Effector memory CD8-positive, alpha-beta T cell (primary cell): ENCODE measurements around the gene MTFP1.
A peak's percentile ranks its signal among the peaks of the same experiment; 100 is the strongest.
"Not testable (repeated sequence)": the region's sequence is repeated elsewhere in the genome, so short reads cannot be mapped to it uniquely, and the experiment has no call there.

Experiments used
- ATAC-seq: fragments of 150-1000 bp; cut with Tn5 transposase; replicated peaks from 2 replicates; pipeline ENCODE4 v1.10.0; 2021; ENCODE audit warnings: mild to moderate bottlenecking, moderate library complexity
- DNase-seq, 3 experiments: peaks; one replicate each; pipeline ENCODE4 v3.0.0; 2021
- H3K27ac Mint-ChIP-seq, 2 donors: one replicate each; pipeline ENCODE4 v1.8.0; 2022; ENCODE audit warnings: mild to moderate bottlenecking in 2 of 2, mixed read lengths in 2 of 2, moderate library complexity in 2 of 2
- H3K27me3 Mint-ChIP-seq, 2 donors: one replicate each; pipeline ENCODE4 v1.8.0; 2022; ENCODE audit warnings: mixed read lengths in 2 of 2
- H3K36me3 Mint-ChIP-seq: one replicate; pipeline ENCODE4 v1.8.0; 2022; ENCODE audit warnings: mild to moderate bottlenecking, moderate library complexity, mixed read lengths; ENCODE audit not compliant: insufficient read depth
- H3K4me1 Mint-ChIP-seq, 2 donors: one replicate each; pipeline ENCODE4 v1.8.0; 2022; ENCODE audit warnings: low read depth in 2 of 2, mixed read lengths in 2 of 2
- H3K4me3 Mint-ChIP-seq, 2 donors: one replicate each; pipeline ENCODE4 v1.8.0; 2022; ENCODE audit warnings: mild to moderate bottlenecking in 2 of 2, mixed read lengths in 2 of 2, moderate library complexity in 2 of 2
- H3K9me3 Mint-ChIP-seq, 2 donors: one replicate each; pipeline ENCODE4 v1.8.0; 2022; ENCODE audit warnings: mixed read lengths in 2 of 2

Gene MTFP1

DNA sequence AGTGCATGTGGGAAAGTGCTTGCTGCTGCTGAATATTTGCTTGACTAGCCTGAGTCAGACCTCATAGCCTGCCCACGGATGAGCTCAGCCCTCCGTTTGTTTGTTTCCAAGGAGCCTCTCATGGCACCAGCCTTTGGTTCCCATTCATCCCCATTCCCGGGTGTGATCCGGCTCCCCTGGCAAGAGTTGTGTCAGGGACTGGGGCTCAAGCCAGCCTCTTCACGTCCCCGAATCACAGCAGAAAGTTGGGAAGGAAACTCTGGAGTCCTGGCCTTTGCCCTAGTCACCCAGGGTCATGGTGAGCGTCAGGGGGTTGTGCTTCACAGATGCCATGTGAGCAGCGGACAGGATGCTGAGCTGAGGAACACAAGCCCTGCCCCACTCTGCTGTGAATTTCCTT lies 32.4 kb downstream of the MTFP1 start:
- DNase-seq = no peak
- Mint-ChIP-seq H3K36me3 (peaks cover 2% of the 10 kb centered on the region), H3K4me3 (no peak overlapping the region), H3K4me1 (no peaks in the 10 kb centered on the region), H3K9me3 (no peaks in the 10 kb centered on the region), H3K27me3 (peaks cover 41 to 58% of the 10 kb centered on the region in 2 donors), H3K27ac (no peak overlapping the region)
- ATAC-seq = no peak

DNA sequence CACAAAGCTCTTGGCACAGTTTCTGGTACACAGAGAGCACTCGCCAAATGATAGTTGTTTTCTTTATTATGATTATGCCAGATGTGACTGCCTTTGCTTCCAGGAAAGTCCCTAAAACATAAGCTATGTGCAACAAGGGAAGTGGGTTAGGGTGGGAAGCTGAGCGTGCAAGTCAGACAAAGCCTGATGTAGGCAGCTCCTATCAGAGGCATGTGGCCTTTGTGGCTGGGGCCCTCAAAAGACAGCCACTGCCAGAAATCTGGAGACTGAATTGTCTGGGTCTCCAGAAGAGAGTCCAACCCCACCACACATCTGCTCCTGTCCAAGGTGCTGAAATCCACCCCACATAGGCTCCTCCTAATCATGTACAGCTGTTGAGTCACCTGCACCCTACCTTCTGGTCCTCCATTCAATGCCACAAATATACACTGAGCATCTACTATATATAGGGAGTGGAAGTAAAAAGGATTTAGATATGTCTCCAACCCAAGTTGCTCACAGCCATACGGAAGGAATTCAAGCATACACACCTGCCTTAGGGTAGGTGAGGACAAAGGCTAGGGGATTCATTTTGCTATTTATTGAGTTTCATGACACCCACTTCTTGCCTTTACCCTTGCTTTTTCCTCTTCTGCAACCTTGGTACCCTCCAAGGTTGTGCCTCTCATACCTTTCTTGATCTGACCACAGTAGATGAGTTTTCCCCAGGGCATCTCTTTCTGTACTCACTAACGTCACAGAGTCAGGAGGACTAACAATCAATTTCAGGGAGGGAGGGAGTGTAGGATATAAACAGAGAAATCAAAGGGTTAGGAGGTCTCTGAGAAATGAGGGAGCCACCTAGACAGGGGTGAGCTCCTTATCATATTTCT lies 33.8 kb downstream of the MTFP1 start:
- H3K36me3 Mint-ChIP-seq = peaks cover 2% of the 10 kb centered on the region
- no peaks in the 10 kb centered on the region for H3K9me3 Mint-ChIP-seq
- no peak overlapping the region for H3K4me3 Mint-ChIP-seq
- H3K27me3 Mint-ChIP-seq = peaks cover 35 to 66% of the 10 kb centered on the region in 2 donors
- H3K27ac Mint-ChIP-seq = no peak overlapping the region
- no peaks in the 10 kb centered on the region for H3K4me1 Mint-ChIP-seq
- DNase-seq (no peak), ATAC-seq (peak; percentile 51)

DNA sequence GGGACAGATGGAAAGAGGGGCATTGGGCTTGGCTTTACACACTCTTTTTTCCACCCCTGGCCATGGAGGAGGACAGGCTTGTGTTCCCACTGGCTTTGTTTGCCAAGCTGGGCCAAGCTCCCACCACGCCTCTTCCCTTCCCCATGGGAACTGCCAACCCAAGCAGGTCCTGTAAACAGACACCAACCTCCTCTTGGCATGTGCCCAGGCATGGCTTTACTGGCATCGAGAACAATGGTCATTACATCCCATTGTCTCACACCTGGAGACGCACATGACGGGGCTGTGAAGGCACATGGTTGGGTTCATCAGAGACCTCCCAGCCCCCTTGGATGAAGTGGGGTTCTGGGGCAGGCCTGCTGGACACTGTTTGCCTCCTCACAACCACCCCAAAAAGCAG lies 34.6 kb downstream of the MTFP1 start:
- DNase-seq = no peak
- ATAC-seq = no peak
- no peak overlapping the region for H3K4me3 Mint-ChIP-seq
- H3K36me3 Mint-ChIP-seq = peaks cover 2% of the 10 kb centered on the region
- no peak overlapping the region for H3K27ac Mint-ChIP-seq
- H3K4me1 Mint-ChIP-seq = no peaks in the 10 kb centered on the region
- H3K27me3 Mint-ChIP-seq = peaks cover 40 to 74% of the 10 kb centered on the region in 2 donors
- peaks cover 0 to 5% of the 10 kb centered on the region in 2 donors for H3K9me3 Mint-ChIP-seq

DNA sequence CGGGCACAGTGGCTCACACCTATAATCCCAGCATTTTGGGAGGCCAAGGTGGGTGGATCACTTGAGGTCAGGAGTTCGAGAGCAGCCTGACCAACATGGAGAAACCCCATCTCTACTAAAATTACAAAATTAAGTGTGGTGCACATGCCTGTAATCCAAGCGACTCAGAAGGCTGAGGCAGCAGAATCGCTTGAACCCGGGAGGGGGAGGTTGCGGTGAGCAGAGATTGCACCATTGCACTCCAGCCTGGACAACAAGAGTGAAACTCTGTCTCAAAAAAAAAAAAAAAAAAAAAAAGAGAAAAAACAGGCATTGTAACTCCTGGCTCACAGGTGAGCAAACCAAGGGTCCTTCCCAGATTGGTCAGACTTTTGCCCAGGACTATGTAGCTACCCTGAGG lies 35.0 kb downstream of the MTFP1 start:
- not testable (repeated sequence) for DNase-seq, ATAC-seq, H3K27ac Mint-ChIP-seq, H3K4me3 Mint-ChIP-seq, H3K9me3 Mint-ChIP-seq, H3K4me1 Mint-ChIP-seq, H3K36me3 Mint-ChIP-seq
- H3K27me3 Mint-ChIP-seq = peaks cover 42 to 75% of the 10 kb centered on the region in 2 donors

DNA sequence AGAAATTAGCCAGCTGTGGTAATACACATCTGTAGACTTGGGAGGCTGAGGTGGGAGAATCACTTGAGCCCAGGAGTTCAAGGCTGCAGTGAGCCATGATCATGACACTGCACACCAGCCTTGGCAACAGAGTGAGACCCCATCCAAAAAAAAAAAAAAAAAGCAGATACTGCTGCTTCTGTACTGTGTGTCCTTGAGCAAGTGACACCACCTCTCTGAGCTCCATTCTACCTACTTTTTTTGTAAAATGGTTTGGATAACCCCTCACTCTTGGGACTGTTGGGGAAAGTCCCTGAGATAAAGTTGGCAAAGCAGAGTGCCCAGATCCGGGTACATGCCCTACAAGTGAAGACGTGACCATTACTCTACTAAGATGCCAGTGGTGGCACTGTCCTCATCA lies 43.6 kb downstream of the MTFP1 start:
- DNase-seq (no peak), ATAC-seq (no peak)
- no peaks in the 10 kb centered on the region for H3K36me3 Mint-ChIP-seq
- H3K9me3 Mint-ChIP-seq = peaks cover 0 to 6% of the 10 kb centered on the region in 2 donors
- peaks cover 22 to 71% of the 10 kb centered on the region in 2 donors for H3K27me3 Mint-ChIP-seq
- H3K4me3 Mint-ChIP-seq = no peak overlapping the region
- peaks cover 11% of the 10 kb centered on the region in 2 donors for H3K4me1 Mint-ChIP-seq
- H3K27ac Mint-ChIP-seq = no peak overlapping the region

DNA sequence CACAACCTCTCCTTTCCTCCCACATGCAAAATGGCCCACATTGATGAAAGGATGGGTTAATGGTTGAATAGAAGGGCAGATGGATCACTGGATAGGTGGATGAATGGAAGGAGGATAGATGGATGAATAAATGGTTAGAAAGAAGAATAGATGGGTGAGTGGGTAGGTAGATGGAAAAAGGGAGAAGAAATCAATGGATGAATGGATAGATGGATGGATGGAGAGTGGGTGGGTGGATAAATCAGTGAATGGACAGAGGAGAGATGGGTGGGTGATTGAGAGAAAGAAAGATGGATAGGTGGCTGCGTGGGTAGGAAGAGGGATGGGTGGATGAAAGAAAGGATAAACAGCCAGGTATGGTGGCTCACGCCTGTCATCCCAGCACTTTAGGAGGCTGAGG lies 45.1 kb downstream of the MTFP1 start:
- Mint-ChIP-seq H3K4me3 (no peak overlapping the region), H3K36me3 (no peaks in the 10 kb centered on the region), H3K27me3 (peaks cover 11 to 65% of the 10 kb centered on the region in 2 donors), H3K4me1 (peaks cover 16 to 17% of the 10 kb centered on the region in 2 donors), H3K27ac (no peak overlapping the region), H3K9me3 (no peaks in the 10 kb centered on the region)
- no peak for DNase-seq
- no peak for ATAC-seq

DNA sequence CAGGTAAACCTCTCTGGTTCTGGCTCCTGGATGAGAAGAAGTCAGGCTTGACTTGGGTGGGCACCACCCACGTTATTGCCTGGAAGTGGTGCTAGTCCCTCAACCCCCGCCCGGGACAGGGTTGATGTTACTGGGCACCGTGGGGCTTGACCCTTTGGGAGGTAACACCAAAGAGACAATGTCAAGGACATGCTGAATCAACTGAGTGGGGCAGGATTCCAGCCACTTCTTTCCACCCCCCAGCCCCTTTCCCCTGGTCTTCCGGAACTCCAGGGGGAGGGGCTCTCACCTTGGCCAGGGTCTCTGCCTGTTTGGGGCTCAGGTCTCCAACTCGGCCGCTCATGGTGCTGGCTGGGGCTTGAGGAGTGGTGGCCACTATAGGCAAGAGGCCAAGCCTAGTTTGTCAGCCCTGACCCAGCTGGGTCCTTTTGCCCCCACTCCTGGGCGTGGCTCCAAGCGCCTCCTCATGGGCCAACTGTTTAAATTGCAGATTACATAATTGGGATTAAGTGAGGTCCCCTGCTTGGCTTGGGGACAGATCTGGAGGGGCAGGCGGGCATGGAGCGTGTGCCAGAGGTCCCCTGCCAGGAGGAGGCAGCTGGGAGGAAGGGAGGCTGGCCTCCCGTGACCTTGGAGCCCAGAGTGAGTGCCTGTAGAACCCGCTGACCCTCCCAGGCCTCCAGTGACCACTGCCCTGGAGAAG lies 46.2 kb downstream of the MTFP1 start, which contains the start of gene SEC14L3:
Gene SEC14L3 (minus strand): TSS at position 402 of the 703 bp plus-strand sequence. CDS start 59 bp downstream, at position 343.
- Mint-ChIP-seq H3K4me3 (no peak within 1 kb of the TSS), H3K36me3 (no peaks in the 10 kb centered on the region), H3K27ac (peak within 1 kb of the TSS in 1 of 2 donors; percentile 39), H3K4me1 (peaks cover 16 to 17% of the 10 kb centered on the region in 2 donors), H3K9me3 (no peaks in the 10 kb centered on the region), H3K27me3 (peaks cover 7 to 64% of the 10 kb centered on the region in 2 donors)
- ATAC-seq (no peak), DNase-seq (no peak)

DNA sequence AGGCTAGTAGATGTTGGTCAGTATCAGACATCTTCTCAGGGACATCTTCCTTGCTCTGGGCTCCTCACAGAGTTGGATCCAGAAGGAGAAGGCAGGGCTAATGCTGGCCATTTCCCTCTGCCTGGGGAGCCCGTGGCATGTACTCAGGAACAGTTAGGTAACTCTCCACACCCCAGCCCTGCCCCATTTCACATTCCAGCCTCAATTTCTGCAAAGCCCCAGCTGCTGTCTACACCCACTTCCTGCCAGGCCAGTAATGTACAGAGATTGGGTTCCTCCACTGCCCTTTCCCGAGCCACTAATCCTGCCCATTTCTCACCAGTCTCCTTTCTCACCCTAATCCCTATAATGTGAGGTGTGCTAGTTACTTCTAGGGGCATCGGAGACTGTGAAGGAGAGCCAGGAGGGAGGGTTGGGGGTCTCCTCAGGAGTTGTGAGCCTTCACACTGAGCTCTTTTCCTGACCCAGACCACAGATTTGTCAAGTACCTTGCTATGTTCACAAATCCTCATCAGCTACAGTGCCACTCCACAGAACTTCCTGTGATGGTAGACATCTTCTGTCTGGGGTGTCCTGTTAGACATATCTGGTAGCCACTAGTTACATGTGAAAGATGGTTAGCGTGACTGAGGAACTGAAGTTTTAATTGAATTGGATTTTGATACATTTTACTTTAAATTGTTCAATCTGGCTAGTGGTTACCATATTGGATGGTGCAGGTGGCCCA lies 47.6 kb downstream of the MTFP1 start:
- H3K36me3 Mint-ChIP-seq = no peaks in the 10 kb centered on the region
- peaks cover 7 to 65% of the 10 kb centered on the region in 2 donors for H3K27me3 Mint-ChIP-seq
- DNase-seq = no peak
- peak overlapping the region; percentile 39 to 49 for H3K27ac Mint-ChIP-seq
- H3K4me1 Mint-ChIP-seq = peaks cover 16 to 17% of the 10 kb centered on the region in 2 donors
- no peak overlapping the region for H3K4me3 Mint-ChIP-seq
- peak; percentile 73 for ATAC-seq
- H3K9me3 Mint-ChIP-seq = no peaks in the 10 kb centered on the region

DNA sequence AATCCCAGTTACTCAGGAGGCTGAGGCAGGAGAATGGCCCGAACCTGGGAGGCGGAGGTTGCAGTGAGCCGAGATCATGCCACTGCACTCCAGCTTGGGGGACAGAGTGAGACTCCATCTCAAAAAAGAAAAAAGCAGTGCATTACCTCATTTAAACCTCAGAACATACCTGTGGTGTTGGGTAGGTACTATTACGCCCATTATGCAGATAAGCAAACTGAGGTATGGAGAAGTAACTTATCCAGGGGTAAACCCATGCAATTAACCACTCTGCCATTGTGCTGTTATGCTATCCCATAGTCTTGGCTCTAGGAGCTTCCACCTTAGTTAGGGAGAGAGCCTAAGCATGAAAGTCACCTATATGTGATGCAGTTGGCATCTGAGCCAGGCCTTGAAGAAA lies 48.6 kb downstream of the MTFP1 start:
- DNase-seq (no peak), ATAC-seq (no peak)
- peak overlapping the region in 1 of 2 donors; percentile 39 for H3K27ac Mint-ChIP-seq
- peaks cover 7 to 62% of the 10 kb centered on the region in 2 donors for H3K27me3 Mint-ChIP-seq
- H3K4me3 Mint-ChIP-seq = no peak overlapping the region
- H3K36me3 Mint-ChIP-seq = no peaks in the 10 kb centered on the region
- H3K9me3 Mint-ChIP-seq = no peaks in the 10 kb centered on the region
- H3K4me1 Mint-ChIP-seq = peaks cover 16 to 17% of the 10 kb centered on the region in 2 donors

DNA sequence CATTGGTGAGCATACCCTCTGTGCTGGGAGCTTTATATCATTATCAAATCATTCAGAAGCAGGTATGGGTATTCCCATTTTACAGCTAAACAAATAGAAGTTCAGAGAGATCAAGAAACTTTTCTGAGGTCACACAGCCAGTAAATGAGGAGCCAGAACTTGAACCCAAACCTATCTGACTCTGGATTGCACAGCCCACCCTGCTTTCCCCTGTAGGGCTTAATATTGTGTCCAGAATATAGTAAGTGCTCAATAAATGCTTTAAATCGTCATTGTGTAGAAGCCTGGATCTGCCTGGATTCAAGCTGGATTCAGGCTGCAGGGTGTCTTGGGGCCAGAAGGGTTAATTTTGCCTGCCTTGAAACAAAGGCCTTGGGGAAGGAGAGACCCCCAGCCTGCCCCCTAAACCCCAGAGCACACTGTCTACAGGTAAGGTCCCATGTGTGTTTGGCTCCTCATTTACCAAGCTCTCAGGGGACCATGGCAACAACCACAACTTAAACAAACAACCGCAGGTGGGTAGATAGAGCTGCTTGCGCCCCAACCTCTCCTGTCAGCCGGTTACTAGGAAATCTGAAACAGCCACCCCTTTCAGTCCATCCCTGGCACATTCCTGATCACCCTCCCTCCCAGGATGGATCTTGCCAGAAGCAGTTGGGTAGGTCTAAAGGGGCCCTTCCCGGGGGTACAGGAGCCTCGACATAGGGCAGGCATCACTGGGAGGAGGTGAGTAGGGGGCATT lies 49.3 kb downstream of the MTFP1 start:
- ATAC-seq (peak; percentile 87), DNase-seq (peak; percentile 13 to 19 (median 15))
- H3K4me3 Mint-ChIP-seq = no peak overlapping the region
- peaks cover 7 to 59% of the 10 kb centered on the region in 2 donors for H3K27me3 Mint-ChIP-seq
- H3K27ac Mint-ChIP-seq = peak overlapping the region; percentile 13 to 75
- H3K36me3 Mint-ChIP-seq = no peaks in the 10 kb centered on the region
- H3K9me3 Mint-ChIP-seq = no peaks in the 10 kb centered on the region
- H3K4me1 Mint-ChIP-seq = peaks cover 15 to 16% of the 10 kb centered on the region in 2 donors
